ENCODE results near the gene DGUOK.

DNA sequence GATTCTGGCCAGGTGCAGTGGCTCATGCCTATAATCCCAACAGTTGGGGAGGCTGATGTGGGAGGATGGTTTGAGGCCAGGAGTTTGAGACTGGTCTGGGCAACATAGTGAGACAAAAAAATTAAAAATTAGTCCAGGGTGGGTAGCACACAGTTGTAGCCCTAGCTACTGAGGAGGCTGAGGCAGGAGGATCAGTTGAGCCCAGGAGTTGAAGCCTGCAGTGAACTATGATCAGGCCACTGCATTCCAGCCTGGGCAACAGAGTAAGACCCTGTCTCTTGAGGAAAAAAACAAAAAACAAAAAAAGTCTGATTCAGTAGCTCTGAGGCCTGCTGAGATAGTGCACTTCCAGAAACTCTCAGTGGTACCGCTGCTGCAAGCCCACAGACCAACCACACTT lies 50.1 kb downstream of the DGUOK start:
- TF ChIP-seq, protein P1, sequence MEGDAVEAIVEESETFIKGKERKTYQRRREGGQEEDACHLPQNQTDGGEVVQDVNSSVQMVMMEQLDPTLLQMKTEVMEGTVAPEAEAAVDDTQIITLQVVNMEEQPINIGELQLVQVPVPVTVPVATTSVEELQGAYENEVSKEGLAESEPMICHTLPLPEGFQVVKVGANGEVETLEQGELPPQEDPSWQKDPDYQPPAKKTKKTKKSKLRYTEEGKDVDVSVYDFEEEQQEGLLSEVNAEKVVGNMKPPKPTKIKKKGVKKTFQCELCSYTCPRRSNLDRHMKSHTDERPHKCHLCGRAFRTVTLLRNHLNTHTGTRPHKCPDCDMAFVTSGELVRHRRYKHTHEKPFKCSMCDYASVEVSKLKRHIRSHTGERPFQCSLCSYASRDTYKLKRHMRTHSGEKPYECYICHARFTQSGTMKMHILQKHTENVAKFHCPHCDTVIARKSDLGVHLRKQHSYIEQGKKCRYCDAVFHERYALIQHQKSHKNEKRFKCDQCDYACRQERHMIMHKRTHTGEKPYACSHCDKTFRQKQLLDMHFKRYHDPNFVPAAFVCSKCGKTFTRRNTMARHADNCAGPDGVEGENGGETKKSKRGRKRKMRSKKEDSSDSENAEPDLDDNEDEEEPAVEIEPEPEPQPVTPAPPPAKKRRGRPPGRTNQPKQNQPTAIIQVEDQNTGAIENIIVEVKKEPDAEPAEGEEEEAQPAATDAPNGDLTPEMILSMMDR (IDR thresholded peaks at IDR 0.05; ENCODE audit: low read length), result no peak
- TF ChIP-seq EZH2 (IDR thresholded peaks at IDR 0.05; ENCODE audit: borderline replicate concordance, low read length), result no peak

Measured in OCI-LY1 (cell line).